Cardiac muscle cell (in vitro differentiated cells and primary cell): Measurements from ENCODE around the gene CMC4. TPM values are rescaled to one million over a fixed set of nuclear protein-coding genes. Genes with fewer than 3 reads are reported as not detected.

ENCODE experiments used
- DNase-seq, 2 donors: peaks; one replicate each; pipeline versions ENCODE4 v3.0.0 to v3.0.0-alpha.2; 2010 to 2017; ENCODE audit warnings: low read depth in 1 of 2, low spot score in 1 of 2
- H3K27ac ChIP-seq: fragments of 200-600 bp; sonication (generic); 2 replicates; pipeline ENCODE4 v1.5.1; 2016
- H3K27me3 ChIP-seq: fragments of 200-600 bp; sonication (generic); 2 replicates; pipeline ENCODE4 v1.6.0; 2016; ENCODE audit warnings: control low read depth
- H3K36me3 ChIP-seq: fragments of 200-600 bp; sonication (generic); 2 replicates; pipeline ENCODE4 v1.5.1; 2016; ENCODE audit warnings: control low read depth
- H3K4me1 ChIP-seq: fragments of 200-600 bp; sonication (generic); 2 replicates; pipeline ENCODE4 v1.8.1; 2017; ENCODE audit warnings: low read depth, mild to moderate bottlenecking, mixed run types
- H3K4me3 ChIP-seq: fragments of 200-600 bp; sonication (generic); 2 replicates; pipeline ENCODE4 v1.5.1; 2016; ENCODE audit warnings: mild to moderate bottlenecking
- H3K9me3 ChIP-seq: fragments of 200-600 bp; sonication (generic); 2 replicates; pipeline ENCODE4 v1.5.1; 2017; ENCODE audit warnings: low read depth, mild to moderate bottlenecking, control low read depth
- CTCF ChIP-seq: IDR thresholded peaks from 2 replicates; pipeline ENCODE4 v1.5.1; 2012; ENCODE audit warnings: low read depth, mild to moderate bottlenecking, low read length
- polyA plus RNA-seq: library from polyadenylated mRNA; unstranded; fragments of >200 nt; fragmentation: Nextera tagmentation; extraction: Ambion mirVana; gene quantifications from 2 replicates; pipeline ENCODE4 v1.2.1, GENCODE V29; 2016
- total RNA-seq: library from RNA; depleted of rRNA; stranded (reverse); fragments of >200 nt; gene quantifications from 2 replicates; pipeline ENCODE4 v1.2.3, GENCODE V29; 2016

The CMC4 gene
- total and polyA plus RNA-seq, 2 experiments from 2014 or later = 23.3 to 32.0 TPM

GRCh38 chrX:155026727-155027508 is 44.0 kb downstream of the CMC4 start, which contains the start of gene FUNDC2:
Gene FUNDC2 (plus strand): TSS chrX:155026844. CDS start chrX:155026939, 95 bp downstream.
- no peaks in the 10 kb centered on the region for H3K27me3 ChIP-seq
- no peaks in the 10 kb centered on the region for H3K9me3 ChIP-seq
- peak within 1 kb of the TSS; percentile 51 for H3K4me3 ChIP-seq
- TF ChIP-seq CTCF = no peak
- peak within 1 kb of the TSS; percentile 99 for H3K27ac ChIP-seq
- peaks cover 10% of the 10 kb centered on the region for H3K4me1 ChIP-seq
- peak; percentile 93 to 95 for DNase-seq
- no peaks in the 10 kb centered on the region for H3K36me3 ChIP-seq

- H3K27ac ChIP-seq = peak overlapping the region; percentile 99
- H3K4me1 ChIP-seq = peaks cover 10% of the 10 kb centered on the region
- no peaks in the 10 kb centered on the region for H3K27me3 ChIP-seq
- DNase-seq = no peak
- TF ChIP-seq CTCF = no peak
- H3K9me3 ChIP-seq = no peaks in the 10 kb centered on the region
- peak overlapping the region; percentile 51 for H3K4me3 ChIP-seq
- H3K36me3 ChIP-seq = no peaks in the 10 kb centered on the region
Observed at GRCh38 chrX:155026420-155026726, 44.6 kb downstream of the CMC4 start.

- no peak for DNase-seq
- H3K36me3 ChIP-seq = no peaks in the 10 kb centered on the region
- no peak overlapping the region for H3K4me3 ChIP-seq
- TF ChIP-seq CTCF = no peak
- peaks cover 9% of the 10 kb centered on the region for H3K4me1 ChIP-seq
- H3K27ac ChIP-seq = no peak overlapping the region
- H3K27me3 ChIP-seq = no peaks in the 10 kb centered on the region
- H3K9me3 ChIP-seq = no peaks in the 10 kb centered on the region
Observed at GRCh38 chrX:155023907-155024833, 46.8 kb downstream of the CMC4 start.

GRCh38 chrX:155022585-155022984 is 48.4 kb downstream of the CMC4 start, which contains the start of gene F8:
Gene F8 (minus strand): TSS chrX:155022723. CDS start chrX:155022552, 171 bp downstream.
- no peak within 1 kb of the TSS for H3K4me3 ChIP-seq
- no peak for TF ChIP-seq CTCF
- H3K36me3 ChIP-seq = no peaks in the 10 kb centered on the region
- H3K9me3 ChIP-seq = no peaks in the 10 kb centered on the region
- H3K27ac ChIP-seq = no peak within 1 kb of the TSS
- no peaks in the 10 kb centered on the region for H3K27me3 ChIP-seq
- H3K4me1 ChIP-seq = no peaks in the 10 kb centered on the region
- no peak for DNase-seq

- TF ChIP-seq CTCF = no peak
- no peak overlapping the region for H3K27ac ChIP-seq
Observed at GRCh38 chrX:155020591-155020990, 50.3 kb downstream of the CMC4 start.

More at GRCh38 chrX:155020591-155020990, 50.3 kb downstream of the CMC4 start:
- Histone ChIP-seq H3K4me3 (no peak overlapping the region), H3K4me1 (no peaks in the 10 kb centered on the region), H3K36me3 (no peaks in the 10 kb centered on the region), H3K27me3 (no peaks in the 10 kb centered on the region), H3K9me3 (no peaks in the 10 kb centered on the region)
- no peak for DNase-seq

Other genes starting within 250 kb of the CMC4 start
- gene SMIM9, start 236.5 kb downstream of the CMC4 start, total RNA-seq = not detected in 2 replicates
- gene SMIM9, start 236.5 kb downstream of the CMC4 start, polyA plus RNA-seq = not detected in 2 replicates
- 16.0 and 16.8 TPM in 2 replicates for gene F8A1, start 184.8 kb downstream of the CMC4 start, total RNA-seq
- 39.0 and 42.8 TPM in 2 replicates for gene F8A1, start 184.8 kb downstream of the CMC4 start, polyA plus RNA-seq
- 7.5 and 10.0 TPM in 2 replicates for gene F8, start 48.4 kb downstream of the CMC4 start, total RNA-seq
- 3.2 and 4.5 TPM in 2 replicates for gene F8, start 48.4 kb downstream of the CMC4 start, polyA plus RNA-seq
- gene FUNDC2, start 44.3 kb downstream of the CMC4 start, total RNA-seq = 51.0 and 62.6 TPM in 2 replicates
- gene FUNDC2, start 44.3 kb downstream of the CMC4 start, polyA plus RNA-seq = 119 and 126 TPM in 2 replicates
- 1.7 and 2.3 TPM in 2 replicates for gene MTCP1, start within 50 bp of the CMC4 start, total RNA-seq
- 32.4 and 42.2 TPM in 2 replicates for gene MTCP1, start within 50 bp of the CMC4 start, polyA plus RNA-seq
- 6.0 and 7.6 TPM in 2 replicates for gene BRCC3, start 372 bp upstream of the CMC4 start, total RNA-seq
- 24.7 and 28.0 TPM in 2 replicates for gene BRCC3, start 372 bp upstream of the CMC4 start, polyA plus RNA-seq
- 42.8 and 50.2 TPM in 2 replicates for gene VBP1, start 145.3 kb upstream of the CMC4 start, total RNA-seq
- 116 and 121 TPM in 2 replicates for gene VBP1, start 145.3 kb upstream of the CMC4 start, polyA plus RNA-seq
- 1.7 and 2.1 TPM in 2 replicates for gene RAB39B, start 193.4 kb upstream of the CMC4 start, total RNA-seq
- gene RAB39B, start 193.4 kb upstream of the CMC4 start, polyA plus RNA-seq = 3.0 and 4.2 TPM in 2 replicates